Activated CD8-positive, alpha-beta memory T cell treated with anti-CD3 and anti-CD28 coated beads for 1 hour (primary cell): ENCODE results near the gene RNPEPL1.

Experiments used
- DNase-seq, 2 donors: peaks; one replicate each; pipeline ENCODE4 v3.0.0-alpha.2; 2020; ENCODE audit warnings: low read depth in 1 of 2; ENCODE audit errors: extremely low read depth in 1 of 2

RNPEPL1 gene

DNA sequence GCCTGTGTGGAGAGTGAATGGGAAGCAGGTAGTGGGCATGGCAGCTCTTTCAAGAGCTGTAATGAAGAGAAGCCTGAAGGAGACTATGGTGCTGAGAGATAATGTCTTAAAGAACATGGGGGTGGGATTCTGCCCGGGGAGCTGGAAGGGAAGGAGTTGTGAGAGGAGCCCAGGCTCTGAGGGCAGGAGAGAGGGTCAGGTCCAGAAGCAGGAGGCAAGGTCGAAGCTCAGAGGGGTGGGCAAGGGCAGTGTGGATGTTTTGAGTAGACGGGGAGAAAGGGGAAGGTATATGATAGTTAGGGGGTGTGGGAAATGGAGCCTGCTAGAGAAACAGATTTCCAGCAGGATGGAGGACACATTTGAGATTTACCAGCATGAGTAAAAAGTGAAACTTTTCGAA is 20.4 kb downstream of the RNPEPL1 start:
- DNase-seq, result no peak

GRCh38 chr2:240589375-240589774 is 21.1 kb downstream of the RNPEPL1 start:
- no peak for DNase-seq

DNA sequence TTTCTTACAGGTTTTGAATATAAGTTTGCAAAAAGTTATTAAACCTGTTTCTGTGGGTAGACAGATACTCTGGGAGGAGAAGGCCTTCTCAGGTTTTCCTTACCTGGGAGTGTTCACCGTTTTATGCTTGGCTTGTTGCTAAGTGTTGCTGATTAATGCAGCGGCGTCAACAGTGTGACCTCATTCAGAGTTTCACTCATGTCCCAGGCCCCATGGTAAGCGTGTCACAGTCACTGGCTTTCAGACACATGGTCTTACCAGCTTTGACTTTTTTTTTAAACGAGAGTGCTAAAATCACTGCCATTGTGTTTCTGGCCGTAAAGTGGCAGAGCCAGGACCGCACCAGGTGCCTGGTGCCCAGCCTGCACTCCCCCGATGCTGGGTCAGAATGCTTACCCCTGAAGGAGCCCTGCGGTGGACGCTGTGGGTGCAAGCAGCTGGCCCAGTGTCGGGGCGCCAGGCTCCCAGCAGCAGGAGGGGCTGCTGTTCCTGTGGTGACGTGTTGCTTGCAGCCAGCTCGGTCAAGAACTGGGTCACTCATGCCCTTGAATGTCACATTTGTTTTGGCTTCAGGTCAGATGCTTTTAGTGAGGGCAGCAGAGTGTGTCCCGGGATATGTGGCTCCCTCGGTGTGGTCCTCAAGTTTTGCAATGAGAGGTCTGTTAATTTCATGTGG is 21.7 kb downstream of the RNPEPL1 start:
- DNase-seq, result no peak

GRCh38 chr2:240590681-240591111 is 22.4 kb downstream of the RNPEPL1 start:
- DNase-seq, result no peak

DNA sequence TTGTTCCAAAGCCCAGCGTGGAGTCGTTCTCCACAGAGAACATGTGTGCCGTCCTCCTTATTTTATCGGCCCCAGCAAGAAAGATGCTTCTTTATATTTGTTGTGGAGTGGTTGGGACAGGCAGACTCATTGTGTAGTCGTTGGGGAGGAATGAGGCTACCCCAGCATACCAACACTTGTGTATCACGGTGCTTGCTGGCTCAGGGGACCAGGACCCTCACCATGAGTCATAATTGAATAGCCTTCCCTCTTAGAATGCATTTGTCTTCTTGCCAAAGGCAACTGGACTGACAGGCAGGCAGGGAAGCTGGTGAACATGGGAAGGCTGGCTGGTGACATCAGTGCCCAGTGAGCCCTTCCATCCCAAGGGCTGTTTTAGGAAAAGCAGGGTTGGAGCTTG is 22.9 kb downstream of the RNPEPL1 start:
- DNase-seq, result no peak

- DNase-seq, result no peak
Observed at GRCh38 chr2:240591784-240592183, 23.5 kb downstream of the RNPEPL1 start.

DNA sequence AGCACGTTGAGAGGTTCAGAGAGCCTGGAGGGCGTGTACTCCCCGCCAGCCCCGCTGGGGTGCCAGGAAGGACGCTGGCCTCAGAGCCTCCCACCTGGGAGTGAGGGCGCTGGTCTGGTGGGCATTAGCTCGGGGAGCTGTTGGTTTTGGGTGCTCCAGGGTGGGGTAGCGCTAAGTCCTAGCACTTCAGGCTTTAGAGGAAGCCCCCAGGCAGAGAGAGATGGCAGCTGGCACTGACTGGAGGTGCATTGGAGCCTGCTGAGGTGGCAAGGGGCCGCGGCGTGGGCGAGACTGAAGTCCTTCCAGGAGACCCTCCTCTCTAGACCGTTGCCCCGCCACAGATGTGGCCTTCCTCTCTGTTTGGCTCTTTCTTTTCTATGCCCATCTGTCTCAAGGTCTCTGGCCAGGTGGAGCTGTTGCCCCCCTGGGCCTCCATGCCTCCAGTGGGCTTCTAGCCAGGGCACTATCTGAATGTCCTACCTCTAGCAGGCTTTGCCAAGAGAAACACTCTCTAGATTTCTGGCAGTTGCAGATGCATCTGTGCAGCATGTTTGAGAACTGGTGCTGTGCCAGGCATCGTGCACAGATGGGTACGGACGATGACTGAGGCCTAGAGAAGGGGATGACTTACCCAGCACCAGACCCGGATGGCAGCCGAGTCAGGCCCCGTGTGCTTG is 24.9 kb downstream of the RNPEPL1 start:
- DNase-seq, result no peak

- no peak for DNase-seq
Observed at GRCh38 chr2:240593703-240594451, 25.6 kb downstream of the RNPEPL1 start.

GRCh38 chr2:240594511-240595380 is 26.5 kb downstream of the RNPEPL1 start:
- DNase-seq, result no peak

GRCh38 chr2:240595381-240596079 is 27.2 kb downstream of the RNPEPL1 start:
- DNase-seq, result no peak

DNA sequence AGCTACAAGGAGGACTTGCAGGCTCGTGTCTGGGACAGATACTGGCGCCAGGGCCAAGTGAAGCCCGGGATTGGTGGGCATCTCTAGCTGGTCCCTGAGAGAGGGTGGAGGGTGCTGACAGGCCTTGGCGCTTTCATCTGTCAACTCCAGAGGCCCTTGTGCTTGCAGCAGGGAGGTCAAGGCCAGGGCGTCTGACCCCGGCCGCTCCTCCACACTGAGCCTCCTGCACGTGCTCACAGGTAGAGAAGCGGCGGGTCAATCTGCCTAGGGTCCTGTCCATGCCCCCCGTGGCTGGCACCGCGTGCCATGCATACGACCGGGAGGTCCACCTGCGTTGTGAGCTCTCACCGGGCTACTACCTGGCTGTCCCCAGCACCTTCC is 27.8 kb downstream of the RNPEPL1 start:
- no peak for DNase-seq

GRCh38 chr2:240596491-240596931 is 28.2 kb downstream of the RNPEPL1 start:
- DNase-seq, result no peak

DNA sequence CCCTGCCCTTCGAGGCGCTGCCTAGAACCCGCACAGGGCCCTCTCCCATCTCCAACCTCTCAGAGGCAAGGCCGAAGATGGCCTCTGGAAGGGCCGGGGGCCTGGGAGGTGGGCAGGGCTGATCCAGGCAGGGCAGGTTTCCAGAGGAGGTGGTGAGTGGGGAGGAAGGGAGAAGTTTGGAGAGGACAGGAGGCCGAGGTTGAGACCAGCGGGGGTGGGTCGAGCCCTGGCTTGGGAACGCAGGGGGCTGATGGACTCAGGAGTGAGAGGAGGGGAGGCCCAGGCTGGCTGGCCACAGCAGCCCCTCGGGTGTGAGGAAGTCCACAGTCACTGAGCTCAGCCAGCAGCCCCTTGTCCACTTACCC is 28.8 kb downstream of the RNPEPL1 start:
- DNase-seq, result no peak

DNA sequence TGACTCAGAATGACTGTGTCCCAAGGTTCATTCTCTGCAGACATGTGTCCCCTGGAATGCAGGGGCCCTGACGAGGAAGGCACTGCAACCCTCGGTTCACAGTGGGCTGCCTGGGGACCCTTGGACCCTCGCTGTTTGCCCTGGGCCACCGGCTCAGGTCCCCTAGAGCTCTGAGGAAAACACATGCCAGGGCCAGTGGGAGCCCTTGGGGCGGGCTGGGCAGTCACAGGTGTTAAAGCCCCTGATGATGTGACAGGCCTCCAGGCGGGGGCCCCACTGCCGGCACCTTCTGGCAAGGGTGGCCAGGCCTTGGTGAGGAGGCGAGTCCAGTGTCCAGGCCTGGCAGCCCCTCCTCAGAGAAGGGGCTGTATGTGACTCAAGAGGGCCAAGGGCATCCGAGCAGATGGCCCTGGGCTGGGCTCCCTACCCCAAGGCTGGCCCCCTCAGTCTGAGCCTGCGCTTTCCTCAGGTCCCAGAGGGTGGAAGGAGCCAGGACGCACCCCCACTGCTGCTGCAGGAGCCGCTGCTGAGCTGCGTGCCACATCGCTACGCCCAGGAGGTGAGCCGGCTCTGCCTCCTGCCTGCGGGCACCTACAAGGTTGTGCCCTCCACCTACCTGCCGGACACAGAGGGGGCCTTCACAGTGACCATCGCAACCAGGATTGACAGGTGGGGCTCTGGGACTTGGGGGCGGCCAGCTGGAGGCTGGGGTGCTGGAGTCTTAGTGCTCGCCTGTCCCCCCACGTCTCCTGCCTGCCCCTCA is 29.3 kb downstream of the RNPEPL1 start:
- no peak for DNase-seq

DNA sequence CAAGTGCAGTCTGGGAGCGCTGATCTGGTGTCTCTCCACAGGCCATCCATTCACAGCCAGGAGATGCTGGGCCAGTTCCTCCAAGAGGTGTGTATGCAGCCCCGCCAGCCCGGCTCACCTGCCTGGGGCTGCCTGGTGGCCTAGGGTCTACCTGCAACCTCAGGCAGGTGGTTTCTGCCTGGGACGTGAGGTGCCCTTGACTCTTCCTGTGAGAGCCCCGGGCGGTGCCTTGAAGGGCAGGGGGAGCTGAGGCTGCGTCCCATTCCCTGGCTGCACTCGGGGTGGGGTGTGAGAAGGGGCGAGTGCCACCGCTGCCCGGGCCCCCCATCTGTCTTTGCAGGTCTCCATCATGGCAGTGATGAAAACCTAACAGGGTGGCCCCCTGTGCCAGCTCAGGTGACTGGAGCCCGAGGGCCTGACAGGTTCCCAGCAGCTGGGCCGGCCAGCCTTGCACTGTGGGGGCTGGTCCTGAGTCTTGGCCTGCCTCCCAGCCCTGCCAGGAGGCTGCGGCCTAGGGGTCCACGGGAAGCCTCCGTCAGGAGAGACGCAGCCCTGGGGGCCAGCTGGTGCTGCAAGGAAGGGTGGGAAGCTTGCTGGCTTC is 30.1 kb downstream of the RNPEPL1 start:
- DNase-seq, result no peak

- no peak for DNase-seq
Observed at GRCh38 chr2:240599141-240599583, 30.9 kb downstream of the RNPEPL1 start.

- DNase-seq, result no peak
Observed at GRCh38 chr2:240600451-240600961, 32.2 kb downstream of the RNPEPL1 start.

GRCh38 chr2:240601061-240601830 is 33.0 kb downstream of the RNPEPL1 start:
- no peak for DNase-seq
